Caco-2 (cell line): Measurements from ENCODE around the gene NTMT1. TPM values are rescaled to one million over a fixed set of nuclear protein-coding genes. Genes with fewer than 3 reads are reported as not detected.

Experiments
- BruUV-seq: library from RNA; stranded (reverse); fragments of 400-500 nt; replicated peaks from 2 replicates; lab custom pipeline; 2021; lab: Mats Ljungman, UMichigan
- CTCF ChIA-PET: fragments of 300-600 bp; sonication (Branson Sonifier 250); formaldehyde crosslinking; loops from one replicate; lab custom pipeline; 2022; ENCODE audit warnings: antibody characterized with exemption; lab: Charles Lee
- POLR2A ChIA-PET: fragments of 300-600 bp; sonication (Branson Sonifier 250); formaldehyde crosslinking; loops from one replicate; lab custom pipeline; 2022; ENCODE audit warnings: antibody characterized with exemption; lab: Charles Lee
- DNase-seq, 2 experiments: peaks; one replicate each; pipeline versions ENCODE4 v3.0.0 to v3.0.0-alpha.2; 2020 to 2022
- H3K27me3 ChIP-seq: replicated peaks from 2 replicates; pipeline ENCODE4 v1.6.0; 2011; ENCODE audit warnings: low read length; ENCODE audit not compliant: control insufficient read depth, insufficient read depth
- H3K36me3 ChIP-seq: 2 replicates; pipeline ENCODE4 v1.5.1; 2011; ENCODE audit warnings: low read length; ENCODE audit not compliant: control insufficient read depth, insufficient read depth
- H3K4me1 ChIP-seq: fragments of 250-450 bp; sonication (Bioruptor Pico); 2 replicates; pipeline ENCODE4 v1.5.1; 2020; ENCODE audit warnings: mild to moderate bottlenecking
- H3K4me3 ChIP-seq: 2 replicates; pipeline ENCODE4 v1.5.1; 2011; ENCODE audit warnings: low read depth, mild to moderate bottlenecking, control low read depth, low read length
- H3K9me3 ChIP-seq: fragments of 250-450 bp; sonication (Bioruptor Pico); 2 replicates; pipeline ENCODE4 v1.5.1; 2020; ENCODE audit warnings: mild to moderate bottlenecking, moderate library complexity
- H3K27ac Mint-ChIP-seq: one replicate; pipeline ENCODE4 v1.8.0; 2022; ENCODE audit warnings: mixed read lengths; ENCODE audit not compliant: unreplicated experiment
- H3K27me3 Mint-ChIP-seq: one replicate; pipeline ENCODE4 v1.8.0; 2022; ENCODE audit warnings: mixed read lengths; ENCODE audit not compliant: insufficient read depth, unreplicated experiment
- H3K36me3 Mint-ChIP-seq: one replicate; pipeline ENCODE4 v1.8.0; 2022; ENCODE audit warnings: mild to moderate bottlenecking, mixed read lengths; ENCODE audit not compliant: insufficient read depth, unreplicated experiment
- H3K4me1 Mint-ChIP-seq: one replicate; pipeline ENCODE4 v1.8.0; 2022; ENCODE audit warnings: low read depth, mixed read lengths; ENCODE audit not compliant: unreplicated experiment
- H3K4me3 Mint-ChIP-seq: one replicate; pipeline ENCODE4 v1.8.0; 2022; ENCODE audit warnings: mild to moderate bottlenecking, moderate library complexity, mixed read lengths; ENCODE audit not compliant: unreplicated experiment
- H3K9me3 Mint-ChIP-seq: one replicate; pipeline ENCODE4 v1.8.0; 2022; ENCODE audit warnings: mixed read lengths; ENCODE audit not compliant: unreplicated experiment
- intact Hi-C: fragments of 100-400 bp; cut with micrococcal nuclease; formaldehyde crosslinking; loops from one replicate; pipeline ENCODE4 v1.10.0; 2022; ENCODE audit not compliant: unreplicated experiment
- total RNA-seq: library from RNA; stranded (reverse); gene quantifications from 2 replicates; pipeline ENCODE4 v1.2.3, GENCODE V29; 2022
- TF ChIP-seq, protein P1 (sequence below), 2 experiments: fragments of 200-600 bp in 1 of 2; IDR thresholded peaks; 1 replicate in 1 of 2; 2 replicates in 1 of 2; pipeline versions ENCODE4 v1.5.1 to v1.8.0; 2011 to 2022; ENCODE audit warnings: antibody characterized with exemption in 1 of 2, control low read depth in 1 of 2, inconsistent platforms in 1 of 2, low read depth in 1 of 2, low read length in 1 of 2, mild to moderate bottlenecking in 1 of 2, moderate library complexity in 1 of 2; ENCODE audit not compliant: insufficient read depth in 1 of 2, severe bottlenecking in 1 of 2, unreplicated experiment in 1 of 2

Gene NTMT1
- total RNA-seq, 1 experiment from 2014 or later = 44.1 TPM

DNA sequence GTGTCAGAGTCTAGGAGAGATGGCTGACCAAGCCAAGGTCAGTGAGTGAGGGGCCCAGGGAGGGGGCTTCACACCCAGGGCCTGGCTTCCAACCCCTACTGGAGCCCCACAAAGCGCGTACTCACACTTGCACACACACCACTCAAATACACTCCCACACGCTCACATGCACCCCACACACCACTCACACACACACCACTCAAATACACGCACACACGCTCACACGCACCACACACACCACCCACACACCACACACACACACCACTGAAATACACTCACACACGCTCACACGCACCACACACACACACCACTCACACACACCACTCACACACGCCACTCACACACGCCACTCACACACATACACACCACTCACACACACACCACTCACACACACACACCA, 21.7 kb downstream of the NTMT1 start:
- no peak overlapping the region for H3K4me3 Mint-ChIP-seq
- Histone ChIP-seq H3K36me3 (no peaks in the 10 kb centered on the region), H3K27me3 (no peaks in the 10 kb centered on the region), H3K4me3 (no peak overlapping the region), H3K4me1 (no peaks in the 10 kb centered on the region), H3K9me3 (no peaks in the 10 kb centered on the region)
- ChIA-PET POLR2A (no interaction called here), CTCF (no interaction called here)
- H3K9me3 Mint-ChIP-seq = no peaks in the 10 kb centered on the region
- no peaks in the 10 kb centered on the region for H3K4me1 Mint-ChIP-seq
- intact Hi-C loops = no loop called here
- H3K27ac Mint-ChIP-seq = no peak overlapping the region
- DNase-seq = no peak
- H3K36me3 Mint-ChIP-seq = no peaks in the 10 kb centered on the region
- BruUV-seq = no TSS peak
- no peaks in the 10 kb centered on the region for H3K27me3 Mint-ChIP-seq
- TF ChIP-seq, protein P1, sequence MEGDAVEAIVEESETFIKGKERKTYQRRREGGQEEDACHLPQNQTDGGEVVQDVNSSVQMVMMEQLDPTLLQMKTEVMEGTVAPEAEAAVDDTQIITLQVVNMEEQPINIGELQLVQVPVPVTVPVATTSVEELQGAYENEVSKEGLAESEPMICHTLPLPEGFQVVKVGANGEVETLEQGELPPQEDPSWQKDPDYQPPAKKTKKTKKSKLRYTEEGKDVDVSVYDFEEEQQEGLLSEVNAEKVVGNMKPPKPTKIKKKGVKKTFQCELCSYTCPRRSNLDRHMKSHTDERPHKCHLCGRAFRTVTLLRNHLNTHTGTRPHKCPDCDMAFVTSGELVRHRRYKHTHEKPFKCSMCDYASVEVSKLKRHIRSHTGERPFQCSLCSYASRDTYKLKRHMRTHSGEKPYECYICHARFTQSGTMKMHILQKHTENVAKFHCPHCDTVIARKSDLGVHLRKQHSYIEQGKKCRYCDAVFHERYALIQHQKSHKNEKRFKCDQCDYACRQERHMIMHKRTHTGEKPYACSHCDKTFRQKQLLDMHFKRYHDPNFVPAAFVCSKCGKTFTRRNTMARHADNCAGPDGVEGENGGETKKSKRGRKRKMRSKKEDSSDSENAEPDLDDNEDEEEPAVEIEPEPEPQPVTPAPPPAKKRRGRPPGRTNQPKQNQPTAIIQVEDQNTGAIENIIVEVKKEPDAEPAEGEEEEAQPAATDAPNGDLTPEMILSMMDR (IDR thresholded peaks at IDR 0.05; ENCODE audit: insufficient read depth in 1 of 2, low read depth in 1 of 2, low read length in 1 of 2, severe bottlenecking in 1 of 2, unreplicated experiment in 1 of 2) = no peak

DNA sequence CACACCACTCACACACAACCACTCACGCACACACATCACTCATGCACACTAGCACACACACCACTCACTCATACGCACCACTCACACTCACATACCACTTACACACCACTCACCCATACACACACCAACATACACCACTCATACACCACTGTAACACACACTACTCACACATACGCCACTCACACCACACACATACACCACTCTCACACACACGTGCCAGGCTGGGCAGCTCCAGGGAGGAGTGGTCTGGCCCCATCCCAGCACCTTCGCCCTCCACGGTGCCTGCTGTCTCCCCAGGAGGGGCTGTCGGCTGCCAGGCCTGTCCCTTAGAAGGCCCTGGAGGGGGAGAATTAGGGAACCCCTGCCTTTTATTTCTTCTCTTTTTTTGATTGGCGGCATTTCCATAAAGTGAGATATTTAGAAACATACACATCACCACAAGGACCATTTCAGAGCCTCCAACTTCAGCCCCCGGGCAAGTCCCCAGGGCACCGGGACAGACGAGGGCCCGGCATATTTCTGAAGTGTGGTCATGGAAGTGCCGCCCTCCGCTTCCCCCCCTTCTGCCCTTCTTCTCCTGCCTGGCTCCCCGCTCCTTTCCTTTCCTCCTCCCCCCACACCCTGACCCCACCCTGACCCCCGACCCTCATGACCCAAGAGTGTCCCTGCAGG, 22.3 kb downstream of the NTMT1 start:
- Mint-ChIP-seq H3K36me3 (no peaks in the 10 kb centered on the region), H3K9me3 (no peaks in the 10 kb centered on the region), H3K4me3 (no peak overlapping the region), H3K4me1 (no peaks in the 10 kb centered on the region), H3K27me3 (no peaks in the 10 kb centered on the region), H3K27ac (no peak overlapping the region)
- no peaks in the 10 kb centered on the region for H3K36me3 ChIP-seq
- BruUV-seq = no TSS peak
- H3K4me3 ChIP-seq = no peak overlapping the region
- no peaks in the 10 kb centered on the region for H3K27me3 ChIP-seq
- H3K9me3 ChIP-seq = no peaks in the 10 kb centered on the region
- no peak for DNase-seq
- ChIA-PET POLR2A (no interaction called here), CTCF (no interaction called here)
- TF ChIP-seq, protein P1 (IDR thresholded peaks at IDR 0.05; ENCODE audit: insufficient read depth in 1 of 2, low read depth in 1 of 2, low read length in 1 of 2, severe bottlenecking in 1 of 2, unreplicated experiment in 1 of 2) = no peak
- intact Hi-C loops = no loop called here
- no peaks in the 10 kb centered on the region for H3K4me1 ChIP-seq

DNA sequence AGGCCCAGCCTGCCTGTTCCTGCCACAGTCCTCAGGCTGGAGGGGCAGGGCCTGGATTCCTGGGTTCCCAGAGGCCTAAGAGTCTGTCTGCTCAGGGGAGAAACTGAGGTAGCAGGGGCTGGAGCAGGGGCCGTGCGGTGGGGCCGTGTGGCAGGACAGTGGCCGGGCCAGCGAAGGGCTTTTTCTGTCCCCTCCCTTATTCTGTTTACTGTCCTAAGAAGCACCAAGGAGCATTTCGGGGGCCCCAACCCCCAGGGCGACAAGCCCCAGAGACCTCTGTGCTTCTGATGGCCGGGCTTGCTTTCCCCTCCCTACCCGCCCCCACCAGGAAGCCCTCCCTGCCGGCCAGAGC, 22.8 kb downstream of the NTMT1 start:
- BruUV-seq = no TSS peak
- CTCF ChIA-PET = no interaction called here
- no peaks in the 10 kb centered on the region for H3K27me3 ChIP-seq
- H3K9me3 ChIP-seq = no peaks in the 10 kb centered on the region
- H3K36me3 ChIP-seq = no peaks in the 10 kb centered on the region
- no peak for DNase-seq
- no peaks in the 10 kb centered on the region for H3K4me1 Mint-ChIP-seq
- no peak overlapping the region for H3K27ac Mint-ChIP-seq
- no peaks in the 10 kb centered on the region for H3K4me1 ChIP-seq
- POLR2A ChIA-PET = no interaction called here
- no peaks in the 10 kb centered on the region for H3K9me3 Mint-ChIP-seq
- no peak overlapping the region for H3K4me3 ChIP-seq
- intact Hi-C loops = no loop called here
- H3K36me3 Mint-ChIP-seq = no peaks in the 10 kb centered on the region
- no peak overlapping the region for H3K4me3 Mint-ChIP-seq
- H3K27me3 Mint-ChIP-seq = no peaks in the 10 kb centered on the region
- TF ChIP-seq, protein P1 (IDR thresholded peaks at IDR 0.05; ENCODE audit: insufficient read depth in 1 of 2, low read depth in 1 of 2, low read length in 1 of 2, severe bottlenecking in 1 of 2, unreplicated experiment in 1 of 2) = no peak
